Activated CD8-positive, alpha-beta T cell treated with anti-CD3 and anti-CD28 coated beads for 36 hours (primary cell): ENCODE data around the gene SERPINA7. TPM values are rescaled to one million over a fixed set of nuclear protein-coding genes. Genes with fewer than 3 reads are reported as not detected.
"Not testable (repeated sequence)": the region's sequence is repeated elsewhere in the genome, so short reads cannot be mapped to it uniquely, and the experiment has no call there.

ENCODE experiments used
- ATAC-seq: fragments of 200-7000 bp; cut with Tn5 transposase; one replicate; pipeline ENCODE4 v1.10.0; 2021; ENCODE audit warnings: mild to moderate bottlenecking, moderate library complexity
- CTCF ChIA-PET: fragments of 350-600 bp; sonication (Branson Sonifier 250); formaldehyde crosslinking; loops from one replicate; lab custom pipeline; 2021; ENCODE audit warnings: antibody characterized with exemption; lab: Charles Lee
- POLR2A ChIA-PET: fragments of 350-600 bp; sonication (Branson Sonifier 250); formaldehyde crosslinking; loops from one replicate; lab custom pipeline; 2021; ENCODE audit warnings: antibody characterized with exemption; lab: Charles Lee
- DNase-seq: peaks from one replicate; pipeline ENCODE4 v3.0.0-alpha.2; 2020
- H3K27ac Mint-ChIP-seq: one replicate; pipeline ENCODE4 v1.8.0; 2021; ENCODE audit warnings: mild to moderate bottlenecking, mixed read lengths
- H3K27me3 Mint-ChIP-seq: one replicate; pipeline ENCODE4 v1.8.0; 2021; ENCODE audit warnings: mixed read lengths
- H3K36me3 Mint-ChIP-seq: one replicate; pipeline ENCODE4 v1.8.0; 2021; ENCODE audit warnings: low read depth, mixed read lengths
- H3K4me1 Mint-ChIP-seq: one replicate; pipeline ENCODE4 v1.8.0; 2021; ENCODE audit warnings: low read depth, mixed read lengths
- H3K4me3 Mint-ChIP-seq: one replicate; pipeline ENCODE4 v1.8.0; 2021; ENCODE audit warnings: mild to moderate bottlenecking, moderate library complexity, mixed read lengths
- H3K9me3 Mint-ChIP-seq: one replicate; pipeline ENCODE4 v1.8.0; 2021; ENCODE audit warnings: mixed read lengths
- CTCF ChIP-seq: fragments of 200-600 bp; IDR thresholded peaks from one replicate; pipeline ENCODE4 v1.8.0; 2022; ENCODE audit warnings: antibody characterized with exemption, mild to moderate bottlenecking
- intact Hi-C: fragments of 100-400 bp; cut with micrococcal nuclease; formaldehyde crosslinking; loops from one replicate; pipeline ENCODE4 v1.10.0; 2022
- total RNA-seq, 2 experiments: library from RNA; stranded (reverse); gene quantifications; one replicate each; pipeline ENCODE4 v1.2.3, GENCODE V29; 2021

SERPINA7 gene
- total RNA-seq, 2 experiments from 2014 or later = not detected

- no peaks in the 10 kb centered on the region for H3K4me1 Mint-ChIP-seq
- DNase-seq = no peak
- TF ChIP-seq CTCF = no peak
- no peak overlapping the region for H3K4me3 Mint-ChIP-seq
- no peak for ATAC-seq
- H3K27ac Mint-ChIP-seq = no peak overlapping the region
- H3K9me3 Mint-ChIP-seq = no peaks in the 10 kb centered on the region
- POLR2A ChIA-PET = no interaction called here
- H3K27me3 Mint-ChIP-seq = no peaks in the 10 kb centered on the region
- H3K36me3 Mint-ChIP-seq = no peaks in the 10 kb centered on the region
- CTCF ChIA-PET = no interaction called here
- intact Hi-C loops = no loop called here
These were observed 16.3 kb downstream of the SERPINA7 start for GRCh38 chrX:106022238-106022637.

GRCh38 chrX:106014119-106014775 lies 24.3 kb downstream of the SERPINA7 start:
- no peaks in the 10 kb centered on the region for H3K36me3 Mint-ChIP-seq

GRCh38 chrX:106009145-106009544 lies 29.4 kb downstream of the SERPINA7 start:
- ChIA-PET POLR2A (no interaction called here), CTCF (no interaction called here)
- no peaks in the 10 kb centered on the region for H3K27me3 Mint-ChIP-seq
- no peak overlapping the region for H3K27ac Mint-ChIP-seq
- no peak overlapping the region for H3K4me3 Mint-ChIP-seq
- DNase-seq (no peak), ATAC-seq (no peak)
- no peaks in the 10 kb centered on the region for H3K36me3 Mint-ChIP-seq
- no peak for TF ChIP-seq CTCF
- no peaks in the 10 kb centered on the region for H3K4me1 Mint-ChIP-seq
- intact Hi-C loops = no loop called here
- H3K9me3 Mint-ChIP-seq = peaks cover 5% of the 10 kb centered on the region

More at GRCh38 chrX:106014119-106014775, 24.3 kb downstream of the SERPINA7 start:
- Mint-ChIP-seq H3K27ac (no peak overlapping the region), H3K4me1 (no peaks in the 10 kb centered on the region), H3K27me3 (no peaks in the 10 kb centered on the region), H3K4me3 (no peak overlapping the region), H3K9me3 (peaks cover 5% of the 10 kb centered on the region)
- intact Hi-C loops = no loop called here
- ChIA-PET POLR2A (no interaction called here), CTCF (no interaction called here)
- DNase-seq = no peak
- ATAC-seq = no peak
- no peak for TF ChIP-seq CTCF

GRCh38 chrX:106007815-106008214 lies 30.7 kb downstream of the SERPINA7 start:
- CTCF ChIA-PET = no interaction called here
- no peak for TF ChIP-seq CTCF
- Mint-ChIP-seq H3K27ac (no peak overlapping the region), H3K36me3 (no peaks in the 10 kb centered on the region), H3K27me3 (no peaks in the 10 kb centered on the region), H3K4me3 (no peak overlapping the region), H3K9me3 (peaks cover 5% of the 10 kb centered on the region), H3K4me1 (no peaks in the 10 kb centered on the region)
- ATAC-seq (no peak), DNase-seq (no peak)
- intact Hi-C loops = no loop called here
- POLR2A ChIA-PET = no interaction called here

GRCh38 chrX:106005684-106006083 lies 32.8 kb downstream of the SERPINA7 start:
- Mint-ChIP-seq H3K9me3 (no peaks in the 10 kb centered on the region), H3K27ac (no peak overlapping the region), H3K36me3 (no peaks in the 10 kb centered on the region), H3K4me1 (no peaks in the 10 kb centered on the region), H3K4me3 (no peak overlapping the region), H3K27me3 (no peaks in the 10 kb centered on the region)
- TF ChIP-seq CTCF = no peak
- intact Hi-C loops = no loop called here
- CTCF ChIA-PET = no interaction called here
- POLR2A ChIA-PET = no interaction called here
- DNase-seq = no peak
- ATAC-seq = no peak

- POLR2A ChIA-PET, H3K27me3 Mint-ChIP-seq, H3K9me3 Mint-ChIP-seq, DNase-seq, intact Hi-C loops, H3K27ac Mint-ChIP-seq, H3K4me3 Mint-ChIP-seq, H3K4me1 Mint-ChIP-seq, CTCF ChIA-PET, H3K36me3 Mint-ChIP-seq, ATAC-seq: not testable (repeated sequence)
These were observed 37.9 kb downstream of the SERPINA7 start for GRCh38 chrX:106000609-106001008.
